ENCODE measurements around the gene KRT36. TPM values are rescaled to one million over a fixed set of nuclear protein-coding genes. Genes with fewer than 3 reads are reported as not detected.

Gene KRT36
- total RNA-seq, 1 experiment from 2014 or later = not detected

DNA sequence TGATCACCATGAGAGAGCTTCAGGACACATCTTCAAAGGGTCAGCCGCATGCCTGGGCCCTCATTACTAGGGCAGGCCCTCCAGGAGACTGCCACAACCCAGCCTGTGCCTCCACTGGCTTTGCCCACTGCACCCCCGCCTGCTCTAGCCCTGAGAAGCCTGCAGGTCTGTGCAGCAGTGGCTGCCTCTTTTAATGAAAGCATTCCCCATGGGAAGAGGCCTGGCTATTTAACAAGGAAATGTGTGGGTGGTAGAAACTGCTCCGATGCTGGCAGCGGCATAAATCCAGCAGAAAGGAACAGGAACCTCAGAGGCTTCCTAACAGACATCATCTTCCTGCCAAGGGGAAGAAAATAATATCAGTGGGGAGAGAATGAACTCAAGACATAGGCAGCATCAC lies 22.1 kb downstream of the KRT36 start:
- peaks cover 5% of the 10 kb centered on the region for H3F3A ChIP-seq (ENCODE audit: low read length, unreplicated experiment)
- CTCF ChIA-PET = no interaction called here
- peaks cover 25% of the 10 kb centered on the region for H3K4me1 ChIP-seq (ENCODE audit: insufficient read depth, low read length)
- H2AFZ ChIP-seq (ENCODE audit: low read length) = no peak overlapping the region
- BruUV-seq (replicated peaks) = no TSS peak
- H3K9me2 ChIP-seq (replicated peaks; ENCODE audit: low read length) = no peaks in the 10 kb centered on the region
- no peak overlapping the region for H3K4me2 ChIP-seq (ENCODE audit: low read length)
- H3K27ac ChIP-seq (ENCODE audit: low read length) = no peak overlapping the region
- H3K9me3 ChIP-seq (ENCODE audit: low read length) = no peaks in the 10 kb centered on the region
- no peak overlapping the region for H3K9ac ChIP-seq (ENCODE audit: low read length)
- no peaks in the 10 kb centered on the region for H4K20me1 ChIP-seq (ENCODE audit: low read length)
- no peaks in the 10 kb centered on the region for H3K79me2 ChIP-seq (ENCODE audit: low read length)
- ATAC-seq (no peak), DNase-seq (no peak)
- POLR2A ChIA-PET (ENCODE audit: unreplicated experiment) = no interaction called here
- H3K36me3 ChIP-seq (ENCODE audit: low read depth, low read length) = no peaks in the 10 kb centered on the region
- no peak for TF ChIP-seq EZH2 (IDR thresholded peaks at IDR 0.05; ENCODE audit: low read length, unreplicated experiment)
- no peak for TF ChIP-seq EZH2phosphoT487 (IDR thresholded peaks at IDR 0.05; ENCODE audit: borderline replicate concordance, low read length)
- TF ChIP-seq, protein P1, sequence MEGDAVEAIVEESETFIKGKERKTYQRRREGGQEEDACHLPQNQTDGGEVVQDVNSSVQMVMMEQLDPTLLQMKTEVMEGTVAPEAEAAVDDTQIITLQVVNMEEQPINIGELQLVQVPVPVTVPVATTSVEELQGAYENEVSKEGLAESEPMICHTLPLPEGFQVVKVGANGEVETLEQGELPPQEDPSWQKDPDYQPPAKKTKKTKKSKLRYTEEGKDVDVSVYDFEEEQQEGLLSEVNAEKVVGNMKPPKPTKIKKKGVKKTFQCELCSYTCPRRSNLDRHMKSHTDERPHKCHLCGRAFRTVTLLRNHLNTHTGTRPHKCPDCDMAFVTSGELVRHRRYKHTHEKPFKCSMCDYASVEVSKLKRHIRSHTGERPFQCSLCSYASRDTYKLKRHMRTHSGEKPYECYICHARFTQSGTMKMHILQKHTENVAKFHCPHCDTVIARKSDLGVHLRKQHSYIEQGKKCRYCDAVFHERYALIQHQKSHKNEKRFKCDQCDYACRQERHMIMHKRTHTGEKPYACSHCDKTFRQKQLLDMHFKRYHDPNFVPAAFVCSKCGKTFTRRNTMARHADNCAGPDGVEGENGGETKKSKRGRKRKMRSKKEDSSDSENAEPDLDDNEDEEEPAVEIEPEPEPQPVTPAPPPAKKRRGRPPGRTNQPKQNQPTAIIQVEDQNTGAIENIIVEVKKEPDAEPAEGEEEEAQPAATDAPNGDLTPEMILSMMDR (conservative IDR thresholded peaks at IDR 0.05; ENCODE audit: low read depth, low read length) = no peak
- H3K27me3 ChIP-seq (ENCODE audit: low read length) = no peaks in the 10 kb centered on the region
- intact Hi-C loops (cut with micrococcal nuclease) = no loop called here
- H3K4me3 ChIP-seq (ENCODE audit: low read length) = no peak overlapping the region

DNA sequence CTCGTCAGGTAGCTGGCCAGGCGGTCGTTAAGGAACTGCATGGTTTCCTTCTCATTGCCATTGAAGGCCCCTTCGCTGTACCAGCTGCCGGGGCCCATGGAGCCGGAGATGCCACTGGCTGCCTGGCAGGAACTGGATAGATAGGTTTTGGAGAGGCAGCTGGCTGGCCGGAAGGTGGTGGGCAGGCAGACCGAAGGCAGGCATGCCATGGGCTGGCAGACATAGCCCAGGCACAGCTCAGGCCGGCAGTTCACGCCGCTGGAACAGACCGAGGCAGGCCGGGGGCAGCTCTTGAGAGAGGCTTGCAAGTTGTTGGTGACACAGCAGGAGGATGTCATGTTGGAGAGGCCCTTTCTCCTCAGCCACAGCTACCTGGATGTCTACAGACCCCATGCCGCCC lies 22.7 kb downstream of the KRT36 start, which contains the start of gene KRT32:
KRT32 (minus strand) TSS at position 399 of the 400 bp plus-strand sequence; CDS start at position 338, 61 bp downstream.
- ChIA-PET POLR2A (ENCODE audit: unreplicated experiment) (no interaction called here), CTCF (no interaction called here)
- BruUV-seq (replicated peaks) = no TSS peak

DNA sequence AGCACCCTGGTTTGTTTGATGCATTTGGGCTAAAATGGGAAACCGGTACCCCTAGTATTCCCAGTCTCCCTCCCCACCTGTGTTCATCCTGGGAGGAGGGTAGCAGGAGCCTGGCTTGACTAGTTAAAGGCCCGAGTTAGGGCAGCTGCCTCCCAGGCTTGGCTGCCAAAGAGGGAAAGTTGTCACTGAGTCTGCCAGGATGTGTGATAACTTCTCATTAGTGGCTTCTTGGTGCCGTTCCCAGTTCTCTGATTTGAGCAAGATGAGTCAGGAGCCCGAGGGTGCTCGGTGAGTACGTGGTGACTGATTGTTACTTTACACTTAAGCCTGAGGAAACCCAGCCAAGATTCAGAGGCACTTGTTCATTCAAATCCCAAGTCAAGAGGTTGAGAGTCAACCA lies 25.0 kb downstream of the KRT36 start:
- Histone ChIP-seq H3K9me3 (ENCODE audit: low read length) (no peaks in the 10 kb centered on the region), H2AFZ (ENCODE audit: low read length) (no peak overlapping the region), H3K27ac (ENCODE audit: low read length) (peak overlapping the region; percentile 85), H3K27me3 (ENCODE audit: low read length) (no peaks in the 10 kb centered on the region), H4K20me1 (ENCODE audit: low read length) (no peaks in the 10 kb centered on the region), H3K4me2 (ENCODE audit: low read length) (peak overlapping the region; percentile 47), H3K9ac (ENCODE audit: low read length) (peak overlapping the region; percentile 20; the same call in 1 of the 2 replicates), H3K4me3 (ENCODE audit: low read length) (no peak overlapping the region), H3K4me1 (ENCODE audit: insufficient read depth, low read length) (peaks cover 25% of the 10 kb centered on the region), H3K36me3 (ENCODE audit: low read depth, low read length) (no peaks in the 10 kb centered on the region), H3K9me2 (replicated peaks; ENCODE audit: low read length) (no peaks in the 10 kb centered on the region), H3K79me2 (ENCODE audit: low read length) (no peaks in the 10 kb centered on the region), H3F3A (ENCODE audit: low read length, unreplicated experiment) (peaks cover 5% of the 10 kb centered on the region)
- CTCF ChIA-PET = no interaction called here
- POLR2A ChIA-PET (ENCODE audit: unreplicated experiment) = no interaction called here
- no peak for TF ChIP-seq EZH2 (IDR thresholded peaks at IDR 0.05; ENCODE audit: low read length, unreplicated experiment)
- ATAC-seq (peak; percentile 97), DNase-seq (peak; percentile 96)
- no TSS peak for BruUV-seq (replicated peaks)
- intact Hi-C loops (cut with micrococcal nuclease) = no loop called here

More for the DNA sequence above, 22.7 kb downstream of the KRT36 start, which contains the start of gene KRT32:
- Histone ChIP-seq H3K9me3 (ENCODE audit: low read length) (no peaks in the 10 kb centered on the region), H3K4me1 (ENCODE audit: insufficient read depth, low read length) (peaks cover 25% of the 10 kb centered on the region), H3K27me3 (ENCODE audit: low read length) (no peaks in the 10 kb centered on the region), H4K20me1 (ENCODE audit: low read length) (no peaks in the 10 kb centered on the region), H3K36me3 (ENCODE audit: low read depth, low read length) (no peaks in the 10 kb centered on the region), H2AFZ (ENCODE audit: low read length) (no peak within 1 kb of the TSS), H3K9me2 (replicated peaks; ENCODE audit: low read length) (no peaks in the 10 kb centered on the region), H3K9ac (ENCODE audit: low read length) (no peak within 1 kb of the TSS), H3K27ac (ENCODE audit: low read length) (no peak within 1 kb of the TSS), H3K4me2 (ENCODE audit: low read length) (no peak within 1 kb of the TSS), H3K4me3 (ENCODE audit: low read length) (no peak within 1 kb of the TSS), H3F3A (ENCODE audit: low read length, unreplicated experiment) (peaks cover 5% of the 10 kb centered on the region), H3K79me2 (ENCODE audit: low read length) (no peaks in the 10 kb centered on the region)
- DNase-seq (no peak), ATAC-seq (no peak)
- TF ChIP-seq EZH2 (IDR thresholded peaks at IDR 0.05; ENCODE audit: low read length, unreplicated experiment) (no peak), EZH2phosphoT487 (IDR thresholded peaks at IDR 0.05; ENCODE audit: borderline replicate concordance, low read length) (no peak)
- TF ChIP-seq, protein P1 (conservative IDR thresholded peaks at IDR 0.05; ENCODE audit: low read depth, low read length) = no peak
- intact Hi-C loops (cut with micrococcal nuclease) = no loop called here
